GM19463 (cell line): ENCODE results near the gene NAPB.

Experiments used
- ATAC-seq: cut with Tn5 transposase; IDR thresholded peaks from one replicate; pipeline ENCODE4 v1.9.1; 2021; ENCODE audit warnings: mild to moderate bottlenecking, moderate library complexity; ENCODE audit not compliant: unreplicated experiment

Gene NAPB

GRCh38 chr20:23369072-23369823 lies 52.0 kb downstream of the NAPB start:
- ATAC-seq, result no peak

- no peak for ATAC-seq
Measured at GRCh38 chr20:23368316-23369071, 52.8 kb downstream of the NAPB start.

- ATAC-seq, result no peak
Measured at GRCh38 chr20:23367770-23368169, 53.5 kb downstream of the NAPB start.

GRCh38 chr20:23366384-23366783 lies 54.9 kb downstream of the NAPB start:
- ATAC-seq, result no peak

- no peak for ATAC-seq
Measured at GRCh38 chr20:23365390-23366165, 55.7 kb downstream of the NAPB start.

GRCh38 chr20:23363257-23363649 lies 58.0 kb downstream of the NAPB start:
- no peak for ATAC-seq

GRCh38 chr20:23362392-23363256 lies 58.7 kb downstream of the NAPB start:
- peak; percentile 13 for ATAC-seq

GRCh38 chr20:23361476-23362391 lies 59.6 kb downstream of the NAPB start, which contains the start of gene GZF1:
GZF1 (plus strand) TSS chr20:23362182; CDS start chr20:23364384, 2,202 bp downstream.
- peak; percentile 69 for ATAC-seq

GRCh38 chr20:23361119-23361475 lies 60.2 kb downstream of the NAPB start:
- ATAC-seq, result no peak

- no peak for ATAC-seq
Measured at GRCh38 chr20:23360531-23360930, 60.8 kb downstream of the NAPB start.

GRCh38 chr20:23358923-23359593 lies 62.2 kb downstream of the NAPB start:
- no peak for ATAC-seq

GRCh38 chr20:23358563-23358906 lies 62.8 kb downstream of the NAPB start:
- no peak for ATAC-seq

GRCh38 chr20:23357767-23358562 lies 63.3 kb downstream of the NAPB start:
- peak; percentile 73 for ATAC-seq

GRCh38 chr20:23356203-23356602 lies 65.1 kb downstream of the NAPB start:
- ATAC-seq, result no peak

GRCh38 chr20:23350904-23351838 lies 70.1 kb downstream of the NAPB start:
- ATAC-seq, result peak; percentile 16

GRCh38 chr20:23350196-23350903 lies 70.9 kb downstream of the NAPB start, which contains the start of gene NXT1:
NXT1 (plus strand) TSS chr20:23350791; CDS start chr20:23354042, 3,251 bp downstream.
- peak; percentile 82 for ATAC-seq
